CD14-positive monocyte (primary cell): ENCODE data around the gene MFRP. TPM values are rescaled to one million over a fixed set of nuclear protein-coding genes. Genes with fewer than 3 reads are reported as not detected.

Experiments used
- DNase-seq, 3 donors: peaks; one replicate each; pipeline ENCODE4 v3.0.0-alpha.2; 2011 to 2022
- H2AFZ ChIP-seq: 2 replicates; pipeline ENCODE4 v1.6.0; 2012; ENCODE audit warnings: mild to moderate bottlenecking, low read depth, low read length, inconsistent platforms; ENCODE audit not compliant: insufficient read depth, poor library complexity, severe bottlenecking
- H3K27ac ChIP-seq, 2 donors: 1 replicate in 1 of 2; 2 replicates in 1 of 2; pipeline ENCODE4 v1.5.1; 2012 to 2013; ENCODE audit warnings: low read length in 2 of 2, control low read depth in 1 of 2, inconsistent platforms in 1 of 2, low read depth in 1 of 2, mild to moderate bottlenecking in 1 of 2
- H3K27me3 ChIP-seq, 2 donors: one replicate each; pipeline versions ENCODE4 v1.6.0 to v1.6.1; 2011 to 2013; ENCODE audit warnings: low read length in 2 of 2; ENCODE audit not compliant: control insufficient read depth in 2 of 2, insufficient read depth in 2 of 2
- H3K36me3 ChIP-seq, 2 donors: replicated peaks in 1 of 2; 1 replicate in 1 of 2; 2 replicates in 1 of 2; pipeline versions ENCODE4 v1.5.1 to v1.6.1; 2012 to 2013; ENCODE audit warnings: low read length in 2 of 2, control low read depth in 1 of 2, inconsistent platforms in 1 of 2, mild to moderate bottlenecking in 1 of 2; ENCODE audit not compliant: insufficient read depth in 2 of 2, control insufficient read depth in 1 of 2
- H3K4me1 ChIP-seq, 2 donors: 1 replicate in 1 of 2; 2 replicates in 1 of 2; pipeline versions ENCODE4 v1.5.1 to v1.6.1; 2012 to 2013; ENCODE audit warnings: low read length in 2 of 2, control low read depth in 1 of 2, inconsistent platforms in 1 of 2, mild to moderate bottlenecking in 1 of 2, moderate library complexity in 1 of 2; ENCODE audit not compliant: insufficient read depth in 2 of 2, control insufficient read depth in 1 of 2
- H3K4me2 ChIP-seq: replicated peaks from 2 replicates; pipeline ENCODE3; 2012; ENCODE audit warnings: low read length, moderate library complexity, mild to moderate bottlenecking; ENCODE audit not compliant: poor library complexity, severe bottlenecking; ENCODE audit errors: extremely low read depth
- H3K4me3 ChIP-seq, 3 experiments: fragments of 200-600 bp in 1 of 3; sonication (generic) in 1 of 3; replicated peaks in 1 of 3; 1 replicate in 2 of 3; 2 replicates in 1 of 3; pipeline ENCODE4 v1.5.1; 2011 to 2013; ENCODE audit warnings: low read length in 3 of 3, mild to moderate bottlenecking in 3 of 3, control low read depth in 2 of 3, low read depth in 2 of 3, inconsistent platforms in 1 of 3, moderate library complexity in 1 of 3
- H3K79me2 ChIP-seq: 2 replicates; pipeline ENCODE4 v1.6.0; 2012; ENCODE audit warnings: mild to moderate bottlenecking, control low read depth, inconsistent platforms, low read length, moderate library complexity; ENCODE audit not compliant: insufficient read depth
- H3K9ac ChIP-seq: 2 replicates; pipeline ENCODE4 v1.6.0; 2017; ENCODE audit warnings: low read length, mild to moderate bottlenecking; ENCODE audit not compliant: insufficient read depth, poor library complexity, severe bottlenecking
- H3K9me3 ChIP-seq, 2 donors: replicated peaks in 1 of 2; 1 replicate in 1 of 2; 2 replicates in 1 of 2; pipeline versions ENCODE4 v1.5.1 to v1.6.1; 2012 to 2013; ENCODE audit warnings: low read length in 2 of 2, control low read depth in 1 of 2; ENCODE audit not compliant: control insufficient read depth in 1 of 2, insufficient read depth in 1 of 2
- H4K20me1 ChIP-seq: 2 replicates; pipeline ENCODE4 v1.6.0; 2012; ENCODE audit warnings: mild to moderate bottlenecking, low read length, control low read depth, moderate library complexity; ENCODE audit not compliant: insufficient read depth
- H3K27ac Mint-ChIP-seq, 7 donors: one replicate each; pipeline ENCODE4 v1.8.0; 2020; ENCODE audit warnings: mild to moderate bottlenecking in 7 of 7, mixed read lengths in 7 of 7, moderate library complexity in 6 of 7, inconsistent platforms in 2 of 7
- H3K27me3 Mint-ChIP-seq, 3 donors: one replicate each; pipeline ENCODE4 v1.8.0; 2021 to 2022; ENCODE audit warnings: low read depth in 3 of 3, mild to moderate bottlenecking in 3 of 3, mixed read lengths in 3 of 3, moderate library complexity in 3 of 3, inconsistent platforms in 1 of 3
- H3K36me3 Mint-ChIP-seq, 2 donors: one replicate each; pipeline ENCODE4 v1.8.0; 2020; ENCODE audit warnings: mixed read lengths in 2 of 2, inconsistent platforms in 1 of 2, mild to moderate bottlenecking in 1 of 2
- H3K4me1 Mint-ChIP-seq: one replicate; pipeline ENCODE4 v1.8.0; 2020; ENCODE audit warnings: mild to moderate bottlenecking, mixed read lengths
- H3K4me3 Mint-ChIP-seq, 2 donors: one replicate each; pipeline ENCODE4 v1.8.0; 2020; ENCODE audit warnings: mild to moderate bottlenecking in 2 of 2, mixed read lengths in 2 of 2, moderate library complexity in 1 of 2
- H3K9me3 Mint-ChIP-seq, 7 donors: one replicate each; pipeline ENCODE4 v1.8.0; 2020 to 2022; ENCODE audit warnings: mixed read lengths in 7 of 7, mild to moderate bottlenecking in 6 of 7, moderate library complexity in 6 of 7, inconsistent platforms in 2 of 7
- WGBS: methylation state at CpG from one replicate; pipeline ENCODE4 v1.1.5; 2013; ENCODE audit warnings: missing lambda C conversion rate; ENCODE audit not compliant: insufficient coverage; 5-methylcytosine and 5-hydroxymethylcytosine counted together
- intact Hi-C, 2 donors: fragments of 100-400 bp; cut with micrococcal nuclease; formaldehyde crosslinking; loops; one replicate each; pipeline versions ENCODE4 v1.15.0 to v1.15.1; 2023
- polyA plus RNA-seq, 3 donors: library from polyadenylated mRNA; depleted of rRNA in 1 of 3; unstranded in 2 of 3; stranded (reverse) in 1 of 3; fragments of 300-500 nt in 2 of 3; fragments of >200 nt in 1 of 3; fragmentation: Illumina TruSeq in 2 of 3; gene quantifications; 1 replicate in 2 of 3; 2 replicates in 1 of 3; pipeline ENCODE4 v1.2.3, GENCODE V29; 2012 to 2021
- TF ChIP-seq, protein P1 (sequence below): fragments of 200-600 bp; IDR thresholded peaks from one replicate; pipeline ENCODE4 v1.8.0; 2022; ENCODE audit warnings: antibody characterized with exemption, mild to moderate bottlenecking

Gene MFRP
- polyA plus RNA-seq, 3 donors: not detected

DNA sequence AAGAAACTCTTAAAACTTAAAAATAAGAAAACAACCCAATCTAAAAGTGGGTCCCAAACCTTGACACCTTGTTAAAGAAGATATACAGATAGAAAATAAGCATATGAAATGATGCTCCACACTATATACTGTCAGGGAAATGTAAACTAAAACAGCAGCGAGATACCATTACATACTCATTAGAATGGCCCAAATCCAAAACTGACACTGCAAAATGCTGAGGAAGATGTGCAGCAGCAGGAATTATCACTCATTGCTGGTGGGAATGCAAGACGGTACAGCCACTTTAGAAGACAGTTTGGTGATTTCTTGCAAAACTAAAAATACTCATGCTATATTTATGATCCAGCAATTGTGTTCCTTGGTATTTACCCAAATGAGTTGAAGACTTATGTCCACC, 17.2 kb downstream of the MFRP start:
- Mint-ChIP-seq H3K4me3 (no peak overlapping the region), H3K4me1 (peaks cover 3% of the 10 kb centered on the region), H3K36me3 (no peaks in the 10 kb centered on the region), H3K27ac (no peak overlapping the region), H3K9me3 (peaks cover 0 to 2% (median 0%) of the 10 kb centered on the region in 7 donors), H3K27me3 (peaks cover 10 to 14% (median 13%) of the 10 kb centered on the region in 3 donors)
- Histone ChIP-seq H3K9ac (no peak overlapping the region), H2AFZ (no peak overlapping the region), H3K4me2 (no peak overlapping the region), H4K20me1 (no peaks in the 10 kb centered on the region), H3K27me3 (no peaks in the 10 kb centered on the region), H3K36me3 (no peaks in the 10 kb centered on the region), H3K4me1 (peaks cover 6 to 8% of the 10 kb centered on the region in 2 donors), H3K27ac (no peak overlapping the region), H3K4me3 (no peak overlapping the region), H3K79me2 (no peaks in the 10 kb centered on the region), H3K9me3 (no peaks in the 10 kb centered on the region)
- DNase-seq: no peak
- intact Hi-C loops: no loop called here
- TF ChIP-seq, protein P1, sequence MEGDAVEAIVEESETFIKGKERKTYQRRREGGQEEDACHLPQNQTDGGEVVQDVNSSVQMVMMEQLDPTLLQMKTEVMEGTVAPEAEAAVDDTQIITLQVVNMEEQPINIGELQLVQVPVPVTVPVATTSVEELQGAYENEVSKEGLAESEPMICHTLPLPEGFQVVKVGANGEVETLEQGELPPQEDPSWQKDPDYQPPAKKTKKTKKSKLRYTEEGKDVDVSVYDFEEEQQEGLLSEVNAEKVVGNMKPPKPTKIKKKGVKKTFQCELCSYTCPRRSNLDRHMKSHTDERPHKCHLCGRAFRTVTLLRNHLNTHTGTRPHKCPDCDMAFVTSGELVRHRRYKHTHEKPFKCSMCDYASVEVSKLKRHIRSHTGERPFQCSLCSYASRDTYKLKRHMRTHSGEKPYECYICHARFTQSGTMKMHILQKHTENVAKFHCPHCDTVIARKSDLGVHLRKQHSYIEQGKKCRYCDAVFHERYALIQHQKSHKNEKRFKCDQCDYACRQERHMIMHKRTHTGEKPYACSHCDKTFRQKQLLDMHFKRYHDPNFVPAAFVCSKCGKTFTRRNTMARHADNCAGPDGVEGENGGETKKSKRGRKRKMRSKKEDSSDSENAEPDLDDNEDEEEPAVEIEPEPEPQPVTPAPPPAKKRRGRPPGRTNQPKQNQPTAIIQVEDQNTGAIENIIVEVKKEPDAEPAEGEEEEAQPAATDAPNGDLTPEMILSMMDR: no peak
- WGBS: no CpG with 5 or more reads among the region's 2 CpGs

DNA sequence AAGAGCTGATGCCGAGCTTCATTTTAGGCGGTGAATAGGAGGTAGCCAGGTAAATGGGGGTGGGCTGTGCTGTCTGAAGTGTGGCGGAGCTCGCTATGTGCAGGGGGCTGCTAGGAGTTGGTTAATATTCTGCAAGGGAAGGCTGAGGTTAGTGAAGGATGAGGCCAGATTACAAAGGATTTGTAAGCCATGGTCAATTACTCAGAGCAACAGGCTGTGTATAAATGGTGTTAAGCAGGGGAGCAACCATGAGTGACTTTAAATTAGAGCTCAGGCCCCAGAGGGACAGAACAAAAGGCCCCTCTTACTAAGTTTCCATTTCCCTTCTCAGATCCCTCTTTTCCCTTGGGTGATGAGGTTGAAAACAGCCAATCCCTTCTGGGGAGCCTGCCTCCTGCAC, 22.3 kb downstream of the MFRP start:
- H3K4me3 ChIP-seq: no peak overlapping the region
- 81% methylated on average over 4 of the region's 4 CpGs for WGBS
- Mint-ChIP-seq H3K27me3 (peaks cover 27 to 37% (median 33%) of the 10 kb centered on the region in 3 donors), H3K4me1 (peaks cover 16% of the 10 kb centered on the region), H3K36me3 (peaks cover 0 to 2% of the 10 kb centered on the region in 2 donors), H3K9me3 (peaks cover 0 to 5% (median 0%) of the 10 kb centered on the region in 7 donors), H3K4me3 (no peak overlapping the region), H3K27ac (no peak overlapping the region)
- H3K9me3 ChIP-seq: no peaks in the 10 kb centered on the region
- H4K20me1 ChIP-seq: no peaks in the 10 kb centered on the region
- H3K9ac ChIP-seq: no peak overlapping the region
- no peaks in the 10 kb centered on the region for H3K79me2 ChIP-seq
- H2AFZ ChIP-seq: no peak overlapping the region
- H3K27ac ChIP-seq: no peak overlapping the region
- no peak for DNase-seq
- no peaks in the 10 kb centered on the region for H3K36me3 ChIP-seq
- TF ChIP-seq, protein P1: no peak
- H3K27me3 ChIP-seq: peaks cover 3 to 28% of the 10 kb centered on the region in 2 donors
- peaks cover 20% of the 10 kb centered on the region in 2 donors for H3K4me1 ChIP-seq
- no peak overlapping the region for H3K4me2 ChIP-seq
- intact Hi-C loops: no loop called here
